ENCODE data around the gene GLP2R. TPM values are rescaled to one million over a fixed set of nuclear protein-coding genes. Genes with fewer than 3 reads are reported as not detected.
"Not testable (repeated sequence)": the region's sequence is repeated elsewhere in the genome, so short reads cannot be mapped to it uniquely, and the experiment has no call there.

The GLP2R gene, protein sequence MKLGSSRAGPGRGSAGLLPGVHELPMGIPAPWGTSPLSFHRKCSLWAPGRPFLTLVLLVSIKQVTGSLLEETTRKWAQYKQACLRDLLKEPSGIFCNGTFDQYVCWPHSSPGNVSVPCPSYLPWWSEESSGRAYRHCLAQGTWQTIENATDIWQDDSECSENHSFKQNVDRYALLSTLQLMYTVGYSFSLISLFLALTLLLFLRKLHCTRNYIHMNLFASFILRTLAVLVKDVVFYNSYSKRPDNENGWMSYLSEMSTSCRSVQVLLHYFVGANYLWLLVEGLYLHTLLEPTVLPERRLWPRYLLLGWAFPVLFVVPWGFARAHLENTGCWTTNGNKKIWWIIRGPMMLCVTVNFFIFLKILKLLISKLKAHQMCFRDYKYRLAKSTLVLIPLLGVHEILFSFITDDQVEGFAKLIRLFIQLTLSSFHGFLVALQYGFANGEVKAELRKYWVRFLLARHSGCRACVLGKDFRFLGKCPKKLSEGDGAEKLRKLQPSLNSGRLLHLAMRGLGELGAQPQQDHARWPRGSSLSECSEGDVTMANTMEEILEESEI
- total RNA-seq (1 to 10 TPM; 1.0 to 2.5 TPM), polyA plus RNA-seq (ENCODE audit: insufficient read length in 6 of 6) (1 to 10 TPM in 5 of 6 donors, under 1 TPM in 1; 0.93 to 2.6 (median 2.2) TPM)
- long read RNA-seq, donor 1: 0 reads
- long read RNA-seq, donor 2, full-length matches to known transcripts: 1 of 1 reads
- long read RNA-seq, donor 2, partial matches to known transcripts: 0 of 1 reads
- long read RNA-seq, donor 2, other reads (novel, unspliced or antisense): 0 of 1 reads
- long read RNA-seq, donor 3, partial matches to known transcripts: 0 of 5 reads
- long read RNA-seq, donor 3, other reads (novel, unspliced or antisense): 5 of 5 reads
- long read RNA-seq, donor 4: 0 reads
- long read RNA-seq, donor 5, partial matches to known transcripts: 6 of 12 reads
- long read RNA-seq, donor 5, other reads (novel, unspliced or antisense): 6 of 12 reads
- long read RNA-seq, donor 6: 0 reads
- long read RNA-seq, donor 7, full-length matches to known transcripts: 1 of 1 reads
- long read RNA-seq, donor 7, partial matches to known transcripts: 0 of 1 reads
- long read RNA-seq, donor 7, other reads (novel, unspliced or antisense): 0 of 1 reads
- long read RNA-seq, donor 8: 0 reads
- long read RNA-seq, donor 9: 0 reads
- long read RNA-seq, donor 10: 0 reads
- long read RNA-seq, donor 11: 0 reads
- long read RNA-seq, donor 12, full-length matches to known transcripts: 1 of 1 reads
- long read RNA-seq, donor 12, partial matches to known transcripts: 0 of 1 reads
- long read RNA-seq, donor 12, other reads (novel, unspliced or antisense): 0 of 1 reads

DNA sequence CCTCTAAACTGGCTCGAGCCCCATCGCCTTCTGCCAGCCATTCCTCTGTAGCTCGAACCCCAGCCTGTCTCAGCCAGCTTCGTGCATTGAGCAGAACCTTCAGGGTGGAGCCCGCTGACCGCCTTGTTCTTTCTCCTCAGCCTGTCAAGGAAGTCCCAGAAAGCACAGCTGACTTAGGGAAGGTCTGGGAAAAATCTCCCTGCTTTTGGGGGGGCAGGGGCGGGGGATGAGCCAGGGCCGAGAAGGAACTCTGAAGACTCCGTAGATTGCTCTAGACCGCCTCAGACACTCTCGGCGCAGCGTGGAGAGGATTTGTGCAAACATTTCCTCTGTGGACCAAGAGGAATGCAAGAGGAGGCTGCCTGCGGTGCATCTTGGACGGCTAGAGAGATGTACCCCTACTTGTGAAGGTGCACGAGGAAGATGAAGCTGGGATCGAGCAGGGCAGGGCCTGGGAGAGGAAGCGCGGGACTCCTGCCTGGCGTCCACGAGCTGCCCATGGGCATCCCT is at the start of gene GLP2R:
GLP2R (plus strand) TSS at position 284 of the 510 bp plus-strand sequence; CDS start at position 424, 140 bp downstream.
- no peaks in the 10 kb centered on the region for H3K9me3 ChIP-seq
- intact Hi-C loops (cut with DNase I): no loop called here
- H3K36me3 ChIP-seq: no peaks in the 10 kb centered on the region
- TF ChIP-seq, protein P1, sequence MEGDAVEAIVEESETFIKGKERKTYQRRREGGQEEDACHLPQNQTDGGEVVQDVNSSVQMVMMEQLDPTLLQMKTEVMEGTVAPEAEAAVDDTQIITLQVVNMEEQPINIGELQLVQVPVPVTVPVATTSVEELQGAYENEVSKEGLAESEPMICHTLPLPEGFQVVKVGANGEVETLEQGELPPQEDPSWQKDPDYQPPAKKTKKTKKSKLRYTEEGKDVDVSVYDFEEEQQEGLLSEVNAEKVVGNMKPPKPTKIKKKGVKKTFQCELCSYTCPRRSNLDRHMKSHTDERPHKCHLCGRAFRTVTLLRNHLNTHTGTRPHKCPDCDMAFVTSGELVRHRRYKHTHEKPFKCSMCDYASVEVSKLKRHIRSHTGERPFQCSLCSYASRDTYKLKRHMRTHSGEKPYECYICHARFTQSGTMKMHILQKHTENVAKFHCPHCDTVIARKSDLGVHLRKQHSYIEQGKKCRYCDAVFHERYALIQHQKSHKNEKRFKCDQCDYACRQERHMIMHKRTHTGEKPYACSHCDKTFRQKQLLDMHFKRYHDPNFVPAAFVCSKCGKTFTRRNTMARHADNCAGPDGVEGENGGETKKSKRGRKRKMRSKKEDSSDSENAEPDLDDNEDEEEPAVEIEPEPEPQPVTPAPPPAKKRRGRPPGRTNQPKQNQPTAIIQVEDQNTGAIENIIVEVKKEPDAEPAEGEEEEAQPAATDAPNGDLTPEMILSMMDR (IDR thresholded peaks at IDR 0.05): no peak
- DNase-seq (no peak), ATAC-seq (no peak)
- H3K4me1 ChIP-seq: no peaks in the 10 kb centered on the region
- H3K27me3 ChIP-seq: peaks cover 0 to 41% of the 10 kb centered on the region in 2 donors
- no peak within 1 kb of the TSS for H3K27ac ChIP-seq
- H3K4me3 ChIP-seq: no peak within 1 kb of the TSS

DNA sequence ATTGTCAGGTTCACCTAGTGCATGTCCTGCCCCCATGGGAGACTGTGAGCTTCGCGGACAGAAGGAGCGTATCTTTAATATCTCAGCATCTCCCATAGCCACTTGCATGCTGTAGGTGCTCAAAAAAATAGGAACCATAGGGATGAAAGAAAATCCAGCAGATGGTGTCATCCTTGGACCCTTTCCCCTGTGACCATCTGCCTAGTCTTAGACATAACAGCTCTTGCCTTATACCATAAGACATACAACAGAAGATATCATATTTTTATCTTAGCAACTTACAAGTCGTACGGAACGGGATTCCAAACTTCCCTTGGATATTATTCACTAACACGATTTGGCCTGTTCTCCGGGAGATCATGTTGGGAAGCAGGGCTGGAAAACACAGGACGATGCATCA is 48.8 kb upstream of the GLP2R start:
- intact Hi-C loops (cut with DNase I): no loop called here
- Histone ChIP-seq H3K27ac (no peak overlapping the region), H3K27me3 (peaks cover 0 to 46% of the 10 kb centered on the region in 2 donors), H3K36me3 (no peaks in the 10 kb centered on the region), H3K9me3 (no peaks in the 10 kb centered on the region), H3K4me3 (no peak overlapping the region), H3K4me1 (no peaks in the 10 kb centered on the region)
- ATAC-seq (no peak), DNase-seq (no peak)
- TF ChIP-seq, protein P1 (IDR thresholded peaks at IDR 0.05): no peak

DNA sequence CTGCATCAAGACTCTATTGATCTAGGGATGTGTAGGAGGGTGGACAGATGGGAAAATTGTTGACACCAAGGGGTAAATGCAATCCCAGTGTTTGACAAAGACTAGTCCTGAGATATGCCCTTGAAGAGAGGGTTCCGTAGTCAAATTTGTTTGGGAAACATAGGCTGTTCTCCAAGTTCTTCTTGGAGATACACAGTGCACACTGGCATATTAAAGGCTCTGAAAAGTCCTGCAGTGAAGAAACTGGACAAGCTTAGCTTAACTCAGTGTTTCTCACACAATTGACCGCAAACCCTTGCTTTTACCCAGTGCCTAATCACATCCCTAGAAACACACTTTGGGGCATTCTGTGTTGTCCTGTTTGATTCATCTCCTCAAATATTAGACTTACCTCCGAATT is 45.2 kb upstream of the GLP2R start:
- no peak overlapping the region for H3K4me3 ChIP-seq
- TF ChIP-seq, protein P1 (IDR thresholded peaks at IDR 0.05): no peak
- no peaks in the 10 kb centered on the region for H3K4me1 ChIP-seq
- no peak overlapping the region for H3K27ac ChIP-seq
- H3K9me3 ChIP-seq: no peaks in the 10 kb centered on the region
- DNase-seq: no peak
- ATAC-seq: no peak
- no peaks in the 10 kb centered on the region for H3K36me3 ChIP-seq
- intact Hi-C loops (cut with DNase I): no loop called here
- peaks cover 0 to 45% of the 10 kb centered on the region in 2 donors for H3K27me3 ChIP-seq

DNA sequence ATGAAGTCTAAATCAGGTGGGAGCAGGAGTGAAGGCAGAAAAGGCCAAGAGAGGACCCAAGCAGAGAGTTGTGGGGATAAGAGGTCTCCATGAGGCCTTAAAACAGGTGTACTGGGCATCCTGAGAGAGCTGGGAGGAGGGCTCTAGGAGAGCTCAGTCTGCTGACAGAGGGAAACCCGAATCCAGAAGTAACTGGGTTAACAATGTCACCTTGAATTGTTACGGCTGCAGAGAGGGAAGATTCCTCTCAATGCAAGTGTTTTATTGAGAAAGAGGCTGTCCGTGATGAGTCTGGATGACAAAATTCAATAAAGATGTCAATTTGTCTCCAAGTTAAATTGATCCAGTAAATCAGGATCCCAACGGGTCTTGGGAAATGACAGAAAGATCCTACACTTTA is 42.7 kb upstream of the GLP2R start:
- intact Hi-C loops (cut with DNase I): no loop called here
- no peaks in the 10 kb centered on the region for H3K9me3 ChIP-seq
- TF ChIP-seq, protein P1 (IDR thresholded peaks at IDR 0.05): no peak
- no peak overlapping the region for H3K4me3 ChIP-seq
- ATAC-seq (no peak), DNase-seq (no peak)
- H3K27me3 ChIP-seq: peaks cover 0 to 34% of the 10 kb centered on the region in 2 donors
- no peak overlapping the region for H3K27ac ChIP-seq
- no peaks in the 10 kb centered on the region for H3K36me3 ChIP-seq
- H3K4me1 ChIP-seq: no peaks in the 10 kb centered on the region

DNA sequence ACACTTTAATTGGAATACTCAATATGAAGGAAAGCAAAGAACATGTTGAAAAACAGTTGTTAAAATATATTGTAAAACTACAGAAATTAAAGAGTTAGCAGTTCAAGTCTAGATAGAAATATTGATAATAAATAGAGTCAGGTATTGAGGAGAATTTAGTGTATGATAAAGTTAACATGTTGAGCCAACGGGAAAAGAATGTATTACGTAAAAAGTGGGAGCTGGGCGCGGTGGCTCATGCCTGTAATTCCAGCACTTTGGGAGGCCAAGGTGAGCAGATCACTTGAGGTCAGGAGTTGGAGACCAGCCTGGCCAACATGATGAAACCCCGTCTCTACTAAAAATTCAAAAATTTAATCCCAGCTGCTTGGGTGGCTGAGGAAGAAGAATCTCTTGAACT is 42.3 kb upstream of the GLP2R start:
- intact Hi-C loops (cut with DNase I): not testable (repeated sequence)
- peaks cover 0 to 30% of the 10 kb centered on the region in 2 donors for H3K27me3 ChIP-seq

More for the DNA sequence above, 42.3 kb upstream of the GLP2R start:
- not testable (repeated sequence) for DNase-seq, ATAC-seq, H3K4me3 ChIP-seq, H3K27ac ChIP-seq, H3K4me1 ChIP-seq, H3K36me3 ChIP-seq, H3K9me3 ChIP-seq
